SK-N-SH treated with all-trans-retinoic acid at 6 μM for 48 hours (cell line): Measurements from ENCODE around the gene RUNX3.

Experiments used
- ATAC-seq: fragments of 200-7000 bp; cut with Tn5 transposase; 3 replicates; pipeline ENCODE4 v1.9.1; 2020; ENCODE audit warnings: mild to moderate bottlenecking, moderate library complexity
- ARNTL ChIP-seq: fragments of 450-650 bp; formaldehyde crosslinking; IDR thresholded peaks from 2 replicates; pipeline ENCODE4 v1.5.0; 2020; ENCODE audit warnings: low read depth, mild to moderate bottlenecking, moderate library complexity, borderline replicate concordance
- BACH2 ChIP-seq: fragments of 250-450 bp; sonication (Bioruptor Pico); IDR thresholded peaks from 2 replicates; pipeline ENCODE4 v1.9.0; 2021; ENCODE audit warnings: mild to moderate bottlenecking, borderline replicate concordance
- CREB5 ChIP-seq: fragments of 250-450 bp; sonication (Bioruptor Pico); IDR thresholded peaks from 2 replicates; pipeline ENCODE4 v1.5.1; 2020; ENCODE audit warnings: low read depth, mild to moderate bottlenecking, moderate library complexity
- CSDC2 ChIP-seq: fragments of 250-450 bp; sonication (Bioruptor Pico); IDR thresholded peaks from 2 replicates; pipeline ENCODE4 v1.5.0; 2020; ENCODE audit warnings: mild to moderate bottlenecking, moderate library complexity
- ESRRG ChIP-seq: fragments of 250-450 bp; sonication (Bioruptor Pico); IDR thresholded peaks from 2 replicates; pipeline ENCODE4 v1.6.1; 2021; ENCODE audit warnings: mild to moderate bottlenecking
- GLIS3 ChIP-seq: fragments of 250-450 bp; sonication (Bioruptor Pico); IDR thresholded peaks from 2 replicates; pipeline ENCODE4 v1.5.0; 2020; ENCODE audit warnings: mild to moderate bottlenecking, moderate library complexity
- ISL1 ChIP-seq: fragments of 250-450 bp; sonication (Bioruptor Pico); IDR thresholded peaks from 2 replicates; pipeline ENCODE4 v2.1.2; 2022; ENCODE audit warnings: mild to moderate bottlenecking, moderate library complexity
- OSR1 ChIP-seq: fragments of 250-450 bp; sonication (Bioruptor Pico); IDR thresholded peaks from 2 replicates; pipeline ENCODE4 v1.8.0; 2022; ENCODE audit warnings: moderate library complexity, mild to moderate bottlenecking, inconsistent platforms
- PATZ1 ChIP-seq: fragments of 250-450 bp; sonication (Bioruptor Pico); IDR thresholded peaks from 2 replicates; pipeline ENCODE4 v1.8.0; 2020; ENCODE audit warnings: mild to moderate bottlenecking, moderate library complexity, borderline replicate concordance
- POU6F1 ChIP-seq: fragments of 250-450 bp; sonication (Bioruptor Pico); IDR thresholded peaks from 2 replicates; pipeline ENCODE4 v1.8.0; 2021; ENCODE audit warnings: low read depth, mild to moderate bottlenecking, moderate library complexity, borderline replicate concordance
- PPARA ChIP-seq: fragments of 250-450 bp; sonication (Bioruptor Pico); IDR thresholded peaks from 2 replicates; pipeline ENCODE4 v1.5.0; 2020; ENCODE audit warnings: mild to moderate bottlenecking, borderline replicate concordance
- RARB ChIP-seq: fragments of 250-450 bp; sonication (Bioruptor Pico); IDR thresholded peaks from 2 replicates; pipeline ENCODE4 v1.8.0; 2021; ENCODE audit warnings: mild to moderate bottlenecking, moderate library complexity
- SNAI2 ChIP-seq: fragments of 250-450 bp; sonication (Bioruptor Pico); IDR thresholded peaks from 2 replicates; pipeline ENCODE4 v1.5.0; 2020; ENCODE audit warnings: mild to moderate bottlenecking, moderate library complexity
- TCF4 ChIP-seq: fragments of 250-450 bp; sonication (Bioruptor Pico); IDR thresholded peaks from 2 replicates; pipeline ENCODE4 v1.8.0; 2021; ENCODE audit warnings: mild to moderate bottlenecking, moderate library complexity, borderline replicate concordance
- TOX ChIP-seq: fragments of 250-450 bp; sonication (Bioruptor Pico); IDR thresholded peaks from 2 replicates; pipeline ENCODE4 v1.8.0; 2021; ENCODE audit warnings: mild to moderate bottlenecking, moderate library complexity, borderline replicate concordance
- TSHZ2 ChIP-seq: fragments of 250-450 bp; sonication (Bioruptor Pico); IDR thresholded peaks from 2 replicates; pipeline ENCODE4 v1.5.0; 2020; ENCODE audit warnings: mild to moderate bottlenecking, moderate library complexity
- ZC3H10 ChIP-seq: fragments of 250-450 bp; sonication (Bioruptor Pico); IDR thresholded peaks from 2 replicates; pipeline ENCODE4 v1.5.1; 2021; ENCODE audit warnings: mild to moderate bottlenecking, moderate library complexity
- ZFP3 ChIP-seq: fragments of 250-450 bp; sonication (Bioruptor Pico); IDR thresholded peaks from 2 replicates; pipeline ENCODE4 v1.5.0; 2020; ENCODE audit warnings: mild to moderate bottlenecking, moderate library complexity
- ZFP30 ChIP-seq: fragments of 450-650 bp; formaldehyde crosslinking; IDR thresholded peaks from 2 replicates; pipeline ENCODE4 v1.5.0; 2022; ENCODE audit warnings: mild to moderate bottlenecking, moderate library complexity
- ZNF565 ChIP-seq: fragments of 450-650 bp; formaldehyde crosslinking; conservative IDR thresholded peaks from 2 replicates; pipeline ENCODE4 v1.5.0; 2020; ENCODE audit warnings: low read depth, mild to moderate bottlenecking, moderate library complexity
- ZNF70 ChIP-seq: fragments of 450-650 bp; formaldehyde crosslinking; IDR thresholded peaks from 2 replicates; pipeline ENCODE4 v1.5.0; 2020; ENCODE audit warnings: mild to moderate bottlenecking, moderate library complexity
- ZNF8 ChIP-seq: fragments of 450-650 bp; formaldehyde crosslinking; IDR thresholded peaks from 2 replicates; pipeline ENCODE4 v1.5.0; 2020; ENCODE audit warnings: mild to moderate bottlenecking, moderate library complexity

The RUNX3 gene

GRCh38 chr1:24919791-24920532 is 10.1 kb downstream of the RUNX3 start:
- TF ChIP-seq ZNF70 (no peak), CREB5 (CRISPR knock-in tag) (no peak), ZFP30 (CRISPR knock-in tag) (no peak), ARNTL (CRISPR knock-in tag) (no peak), POU6F1 (CRISPR knock-in tag) (no peak), OSR1 (CRISPR knock-in tag) (no peak), PPARA (no peak), TSHZ2 (CRISPR knock-in tag) (no peak), TCF4 (CRISPR knock-in tag) (no peak), TOX (no peak), ZC3H10 (no peak), ZNF8 (CRISPR knock-in tag) (no peak), GLIS3 (no peak), ZFP3 (no peak), CSDC2 (CRISPR knock-in tag) (no peak), BACH2 (CRISPR knock-in tag) (no peak), RARB (no peak), ZNF565 (CRISPR knock-in tag) (no peak), PATZ1 (no peak), SNAI2 (CRISPR knock-in tag) (no peak)
- no peak for ATAC-seq

- no peak for ATAC-seq
- no peak for TF ChIP-seq OSR1 (CRISPR knock-in tag)
- TF ChIP-seq TCF4 (CRISPR knock-in tag), result no peak
- TF ChIP-seq SNAI2 (CRISPR knock-in tag), result no peak
- no peak for TF ChIP-seq PATZ1
- no peak for TF ChIP-seq ESRRG (CRISPR knock-in tag)
- no peak for TF ChIP-seq CREB5 (CRISPR knock-in tag)
- TF ChIP-seq ZFP3, result no peak
- TF ChIP-seq ZC3H10, result no peak
- no peak for TF ChIP-seq CSDC2 (CRISPR knock-in tag)
- TF ChIP-seq TSHZ2 (CRISPR knock-in tag), result no peak
- no peak for TF ChIP-seq TOX
- no peak for TF ChIP-seq ISL1 (CRISPR knock-in tag)
- no peak for TF ChIP-seq ARNTL (CRISPR knock-in tag)
- TF ChIP-seq ZFP30 (CRISPR knock-in tag), result no peak
- TF ChIP-seq POU6F1 (CRISPR knock-in tag), result no peak
Observed at GRCh38 chr1:24918995-24919605, 11.0 kb downstream of the RUNX3 start.
